H9 (cell line): ENCODE results near the gene GABARAP. TPM values are rescaled to one million over a fixed set of nuclear protein-coding genes. Genes with fewer than 3 reads are reported as not detected.

Experiments used
- DNase-seq: peaks from one replicate; pipeline ENCODE4 v3.0.0-alpha.2; 2017
- H2AFZ ChIP-seq: one replicate; pipeline ENCODE4 v1.6.1; 2013; ENCODE audit warnings: mild to moderate bottlenecking, low read length, control low read depth, moderate library complexity
- H2AK5ac ChIP-seq: 2 replicates; pipeline ENCODE4 v1.6.1; 2013; ENCODE audit warnings: low read length, control low read depth, mixed read lengths; ENCODE audit not compliant: insufficient read length
- H2BK120ac ChIP-seq: one replicate; pipeline ENCODE4 v1.6.1; 2013; ENCODE audit warnings: low read depth, mild to moderate bottlenecking, low read length, control low read depth, inconsistent platforms; ENCODE audit not compliant: poor library complexity, severe bottlenecking
- H2BK12ac ChIP-seq: 2 replicates; pipeline ENCODE4 v1.6.1; 2013; ENCODE audit warnings: low read length, control low read depth, mixed read lengths, low read depth; ENCODE audit not compliant: insufficient read length
- H2BK15ac ChIP-seq: 2 replicates; pipeline ENCODE4 v1.6.1; 2013; ENCODE audit warnings: low read depth, low read length, control low read depth
- H2BK20ac ChIP-seq: one replicate; pipeline ENCODE4 v1.6.1; 2013; ENCODE audit warnings: low read depth, mild to moderate bottlenecking, low read length, control low read depth, inconsistent platforms; ENCODE audit not compliant: poor library complexity, severe bottlenecking
- H2BK5ac ChIP-seq: 2 replicates; pipeline ENCODE4 v1.6.1; 2013; ENCODE audit warnings: low read length, control low read depth, mixed read lengths; ENCODE audit not compliant: insufficient read length
- H3K14ac ChIP-seq: 2 replicates; pipeline ENCODE4 v1.6.1; 2013; ENCODE audit warnings: low read length, control low read depth; ENCODE audit not compliant: insufficient read depth
- H3K18ac ChIP-seq: 2 replicates; pipeline ENCODE4 v1.6.1; 2013; ENCODE audit warnings: low read depth, mild to moderate bottlenecking, mixed read lengths, low read length, control low read depth; ENCODE audit not compliant: insufficient read length
- H3K23ac ChIP-seq: 2 replicates; pipeline ENCODE4 v1.6.1; 2013; ENCODE audit warnings: low read length, control low read depth, mixed read lengths, low read depth; ENCODE audit not compliant: insufficient read length
- H3K23me2 ChIP-seq: 2 replicates; pipeline ENCODE4 v1.6.1; 2013; ENCODE audit warnings: low read depth, mild to moderate bottlenecking, mixed read lengths, low read length, control low read depth; ENCODE audit not compliant: insufficient read length, poor library complexity, severe bottlenecking
- H3K27ac ChIP-seq: 2 replicates; pipeline ENCODE4 v1.5.1; 2013; ENCODE audit warnings: low read length, control low read depth, mixed read lengths, low read depth; ENCODE audit not compliant: insufficient read length
- H3K27me3 ChIP-seq: 2 replicates; pipeline ENCODE4 v1.6.1; 2013; ENCODE audit warnings: low read length, control low read depth, inconsistent platforms; ENCODE audit not compliant: insufficient read depth
- H3K4ac ChIP-seq: 2 replicates; pipeline ENCODE4 v1.6.1; 2013; ENCODE audit warnings: low read depth, mild to moderate bottlenecking, control low read depth, inconsistent platforms, low read length, moderate library complexity
- H3K4me1 ChIP-seq: 2 replicates; pipeline ENCODE4 v1.6.1; 2013; ENCODE audit warnings: low read length, control low read depth, inconsistent platforms; ENCODE audit not compliant: insufficient read depth
- H3K4me2 ChIP-seq: 2 replicates; pipeline ENCODE4 v1.6.1; 2013; ENCODE audit warnings: low read length, control low read depth, mixed read lengths; ENCODE audit not compliant: insufficient read length, insufficient read depth
- H3K56ac ChIP-seq: 2 replicates; pipeline ENCODE4 v1.6.1; 2013; ENCODE audit warnings: low read depth, mild to moderate bottlenecking, mixed read lengths, low read length, control low read depth; ENCODE audit not compliant: insufficient read length
- H3K79me1 ChIP-seq: 2 replicates; pipeline ENCODE4 v1.6.1; 2013; ENCODE audit warnings: low read depth, mild to moderate bottlenecking, moderate library complexity, low read length, control low read depth, inconsistent platforms; ENCODE audit not compliant: insufficient read depth, poor library complexity, severe bottlenecking
- H3K79me2 ChIP-seq: 2 replicates; pipeline ENCODE4 v1.6.1; 2013; ENCODE audit warnings: low read length, control low read depth, inconsistent platforms; ENCODE audit not compliant: insufficient read depth
- H3K9ac ChIP-seq: 2 replicates; pipeline ENCODE4 v1.6.1; 2013; ENCODE audit warnings: low read length, control low read depth, mixed read lengths; ENCODE audit not compliant: insufficient read length; ENCODE audit errors: extremely low read depth
- H3K9me3 ChIP-seq: one replicate; pipeline ENCODE4 v1.6.1; 2013; ENCODE audit warnings: low read depth, low read length, inconsistent platforms; ENCODE audit not compliant: control insufficient read depth
- H3T11ph ChIP-seq: one replicate; pipeline ENCODE4 v1.6.1; 2013; ENCODE audit warnings: mild to moderate bottlenecking, low read length, control low read depth, inconsistent platforms
- H4K20me1 ChIP-seq: one replicate; pipeline ENCODE4 v1.6.1; 2013; ENCODE audit not compliant: control insufficient read depth, insufficient read length, insufficient read depth
- H4K5ac ChIP-seq: 2 replicates; pipeline ENCODE4 v1.6.1; 2013; ENCODE audit warnings: low read depth, mild to moderate bottlenecking, mixed read lengths, low read length, control low read depth; ENCODE audit not compliant: insufficient read length
- H4K8ac ChIP-seq: replicated peaks from 2 replicates; pipeline ENCODE4 v1.6.1; 2013; ENCODE audit warnings: low read length, control low read depth, mixed read lengths, low read depth; ENCODE audit not compliant: insufficient read length
- H4K91ac ChIP-seq: 2 replicates; pipeline ENCODE4 v1.6.1; 2013; ENCODE audit warnings: low read depth, mild to moderate bottlenecking, moderate library complexity, mixed read lengths, low read length, control low read depth; ENCODE audit not compliant: insufficient read length
- H3K27ac Mint-ChIP-seq, 3 experiments: 2 replicates in 2 of 3; 3 replicates in 1 of 3; pipeline ENCODE4 v1.8.0; 2020 to 2021; ENCODE audit warnings: mixed read lengths in 3 of 3, mild to moderate bottlenecking in 1 of 3, moderate library complexity in 1 of 3
- H3K27me3 Mint-ChIP-seq: 2 replicates; pipeline ENCODE4 v1.8.0; 2021; ENCODE audit warnings: low read depth, mild to moderate bottlenecking, moderate library complexity, mixed read lengths
- H3K36me3 Mint-ChIP-seq, 3 experiments: 2 replicates in 2 of 3; 3 replicates in 1 of 3; pipeline ENCODE4 v1.8.0; 2020 to 2021; ENCODE audit warnings: low read depth in 3 of 3, mixed read lengths in 3 of 3; ENCODE audit not compliant: insufficient read depth in 1 of 3
- H3K4me1 Mint-ChIP-seq, 2 experiments: 2 replicates each; pipeline ENCODE4 v1.8.0; 2020; ENCODE audit warnings: mixed read lengths in 2 of 2
- H3K4me3 Mint-ChIP-seq, 2 experiments: 2 replicates in 1 of 2; 3 replicates in 1 of 2; pipeline ENCODE4 v1.8.0; 2020 to 2021; ENCODE audit warnings: mild to moderate bottlenecking in 2 of 2, mixed read lengths in 2 of 2, moderate library complexity in 1 of 2
- H3K9me3 Mint-ChIP-seq, 2 experiments: 2 replicates in 1 of 2; 3 replicates in 1 of 2; pipeline ENCODE4 v1.8.0; 2020; ENCODE audit warnings: mild to moderate bottlenecking in 2 of 2, mixed read lengths in 2 of 2, moderate library complexity in 1 of 2
- CTCF ChIP-seq: fragments of 200-600 bp; sonication (generic); conservative IDR thresholded peaks from 3 replicates; pipeline ENCODE4 v1.8.0; 2021; ENCODE audit warnings: antibody characterized with exemption, mild to moderate bottlenecking
- WGBS: extraction: QIAGEN DNeasy Blood & Tissue Kit; methylation state at CpG from one replicate; pipeline ENCODE4 v1.1.7; 2013; ENCODE audit warnings: missing lambda C conversion rate, low lambda C conversion rate, mixed read lengths; ENCODE audit not compliant: insufficient read length; ENCODE audit errors: extremely low coverage; 5-methylcytosine and 5-hydroxymethylcytosine counted together
- total RNA-seq: library from RNA; stranded (reverse); gene quantifications from 2 replicates; pipeline ENCODE4 v1.2.1, GENCODE V29; 2021

The GABARAP gene
- total RNA-seq, 1 experiment from 2014 or later = 261 TPM

DNA sequence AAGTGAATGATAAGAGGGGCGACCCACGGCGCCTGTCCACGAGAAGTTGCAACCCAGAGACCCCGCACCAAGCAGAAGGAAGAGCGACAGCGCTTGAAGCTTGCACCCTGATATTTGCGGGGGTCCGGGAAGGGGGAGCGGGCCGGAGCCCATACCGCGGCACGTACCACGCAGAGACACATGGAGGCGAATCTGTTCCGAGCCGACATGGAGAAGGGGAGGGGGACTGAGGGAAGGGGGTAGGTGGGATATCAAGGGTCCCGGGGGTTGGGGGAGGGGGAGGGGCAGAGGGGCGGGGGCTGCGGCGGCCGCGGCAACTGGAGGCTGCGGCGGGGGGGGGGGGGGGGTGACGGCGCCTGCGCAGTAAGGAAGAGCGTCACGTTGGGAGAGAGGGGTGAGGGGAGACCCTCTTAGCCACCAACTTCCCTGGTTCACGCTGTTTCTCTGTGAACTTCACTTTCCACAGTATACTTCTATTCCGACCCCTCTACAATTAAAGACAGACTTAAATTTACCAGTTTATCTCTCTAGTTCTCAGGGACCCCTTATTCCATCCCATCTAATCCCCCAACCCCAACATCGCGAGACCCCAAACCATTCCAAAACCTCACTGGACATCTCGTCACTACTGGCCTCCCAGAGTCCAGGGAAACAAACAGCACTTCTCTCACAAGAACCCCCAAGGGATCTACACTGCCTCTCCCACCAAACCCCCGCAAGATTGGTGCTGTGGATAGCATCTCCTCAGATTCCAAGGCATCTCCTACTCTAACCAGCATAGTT is 30.6 kb downstream of the GABARAP start:
- Histone ChIP-seq H3K27ac (no peak overlapping the region), H3K79me1 (peaks cover 2% of the 10 kb centered on the region), H2BK120ac (no peak overlapping the region), H3K18ac (peak overlapping the region; percentile 44), H3K23ac (no peak overlapping the region), H3K79me2 (peaks cover 3% of the 10 kb centered on the region; the same call in 1 of the 2 replicates), H3K4me2 (peak overlapping the region; percentile 81), H4K91ac (no peak overlapping the region), H2BK20ac (no peak overlapping the region), H4K8ac (no peak overlapping the region), H3K27me3 (no peaks in the 10 kb centered on the region), H3K14ac (peak overlapping the region; percentile 64; the same call in 1 of the 2 replicates), H4K5ac (no peak overlapping the region), H3K4me1 (peaks cover 12% of the 10 kb centered on the region; the same call in 1 of the 2 replicates), H2AK5ac (no peak overlapping the region), H2BK12ac (no peak overlapping the region), H3T11ph (no peak overlapping the region), H3K23me2 (peaks cover 24% of the 10 kb centered on the region), H2BK15ac (no peak overlapping the region), H3K9me3 (no peaks in the 10 kb centered on the region), H3K56ac (no peak overlapping the region), H3K4ac (no peak overlapping the region), H4K20me1 (no peaks in the 10 kb centered on the region), H2AFZ (no peak overlapping the region), H2BK5ac (no peak overlapping the region), H3K9ac (no peak overlapping the region)
- Mint-ChIP-seq H3K4me1 (peaks cover 56 to 74% of the 10 kb centered on the region in 2 experiments), H3K4me3 (peak overlapping the region; percentile 43 to 84), H3K27ac (peak overlapping the region in 2 of 3 experiments; percentile 71 to 76; a peak in 4 of 7 replicates), H3K27me3 (no peaks in the 10 kb centered on the region; the same call in none of the 2 replicates), H3K9me3 (no peaks in the 10 kb centered on the region), H3K36me3 (peaks cover 0 to 3% (median 0%) of the 10 kb centered on the region in 3 experiments; a peak in 3 of 7 replicates)
- no peak for TF ChIP-seq CTCF
- DNase-seq = peak; percentile 50
- no CpG with 5 or more reads among the region's 37 CpGs for WGBS
